Measurements from ENCODE around the gene SYT8.
"Not testable (repeated sequence)": the region's sequence is repeated elsewhere in the genome, so short reads cannot be mapped to it uniquely, and the experiment has no call there.

SYT8 gene

GRCh38 chr11:1862588-1863351, 28.0 kb downstream of the SYT8 start:
- no peak for DNase-seq

- DNase-seq = peak; percentile 70
Observed at GRCh38 chr11:1863352-1864216, 28.8 kb downstream of the SYT8 start.

GRCh38 chr11:1864231-1864630, 29.4 kb downstream of the SYT8 start:
- DNase-seq = no peak

- DNase-seq = no peak
Observed at GRCh38 chr11:1864831-1865665, 30.3 kb downstream of the SYT8 start.

GRCh38 chr11:1866226-1866625, 31.4 kb downstream of the SYT8 start:
- DNase-seq = no peak

- no peak for DNase-seq
Observed at GRCh38 chr11:1866776-1867175, 32.0 kb downstream of the SYT8 start.

GRCh38 chr11:1867381-1867780, 32.6 kb downstream of the SYT8 start:
- DNase-seq = no peak

GRCh38 chr11:1868056-1868635, 33.4 kb downstream of the SYT8 start:
- no peak for DNase-seq

GRCh38 chr11:1868636-1869291, 34.0 kb downstream of the SYT8 start:
- no peak for DNase-seq

- no peak for DNase-seq
Observed at GRCh38 chr11:1869427-1870325, 34.9 kb downstream of the SYT8 start.

GRCh38 chr11:1870326-1870696, 35.5 kb downstream of the SYT8 start:
- no peak for DNase-seq

GRCh38 chr11:1870721-1871466, 36.1 kb downstream of the SYT8 start:
- no peak for DNase-seq

- DNase-seq = no peak
Observed at GRCh38 chr11:1871531-1871930, 36.7 kb downstream of the SYT8 start.

GRCh38 chr11:1872267-1872985, 37.6 kb downstream of the SYT8 start:
- no peak for DNase-seq

GRCh38 chr11:1873048-1873812, 38.4 kb downstream of the SYT8 start:
- DNase-seq = no peak

- not testable (repeated sequence) for DNase-seq
Observed at GRCh38 chr11:1873813-1874150, 39.0 kb downstream of the SYT8 start.

- not testable (repeated sequence) for DNase-seq
Observed at GRCh38 chr11:1874441-1875092, 39.8 kb downstream of the SYT8 start.

- DNase-seq = no peak
Observed at GRCh38 chr11:1875093-1875850, 40.5 kb downstream of the SYT8 start.

All from hematopoietic multipotent progenitor cell treated with erythropoietin and hydrocortisone succinate and interleukin-3 and kit ligand, for 6 days (in vitro differentiated cells).